Astrocyte of the cerebellum (primary cell): Measurements from ENCODE around the gene GPC4.

ENCODE experiments used
- DNase-seq: peaks from one replicate; pipeline ENCODE4 v3.0.0-alpha.2; 2011; ENCODE audit warnings: low read depth
- H3K4me3 ChIP-seq: 2 replicates; pipeline ENCODE4 v1.5.1; 2011; ENCODE audit warnings: mild to moderate bottlenecking, low read depth, low read length, moderate library complexity
- CTCF ChIP-seq: IDR thresholded peaks from 2 replicates; pipeline ENCODE4 v1.5.1; 2012; ENCODE audit warnings: low read length, low read depth, moderate library complexity, mild to moderate bottlenecking; ENCODE audit errors: missing control alignments
- in situ Hi-C: cut with HindIII; loops from 2 replicates; pipeline ENCODE4 v1.10.0; 2017; ENCODE audit warnings: low sequenced_read_pairs

GPC4 gene

GRCh38 chrX:133321451-133321850 lies 93.8 kb downstream of the GPC4 start:
- in situ Hi-C loops: no loop called here
- no peak for TF ChIP-seq CTCF
- no peak overlapping the region for H3K4me3 ChIP-seq
- DNase-seq: no peak

- TF ChIP-seq CTCF: no peak
- H3K4me3 ChIP-seq: no peak overlapping the region
- in situ Hi-C loops: no loop called here
- no peak for DNase-seq
These were observed 101.0 kb downstream of the GPC4 start for GRCh38 chrX:133314281-133314680.

GRCh38 chrX:133308499-133308897 lies 106.8 kb downstream of the GPC4 start:
- TF ChIP-seq CTCF: no peak
- H3K4me3 ChIP-seq: no peak overlapping the region
- in situ Hi-C loops: no loop called here

GRCh38 chrX:133307637-133308498 lies 107.4 kb downstream of the GPC4 start:
- TF ChIP-seq CTCF: no peak

More at GRCh38 chrX:133308499-133308897, 106.8 kb downstream of the GPC4 start:
- DNase-seq: no peak

GRCh38 chrX:133307094-133307493 lies 108.2 kb downstream of the GPC4 start:
- TF ChIP-seq CTCF: no peak
- no peak overlapping the region for H3K4me3 ChIP-seq
- DNase-seq: no peak
- in situ Hi-C loops: no loop called here

More at GRCh38 chrX:133307637-133308498, 107.4 kb downstream of the GPC4 start:
- DNase-seq: no peak
- no peak overlapping the region for H3K4me3 ChIP-seq
- in situ Hi-C loops: no loop called here

GRCh38 chrX:133306316-133306715 lies 109.0 kb downstream of the GPC4 start:
- no peak for DNase-seq
- no peak overlapping the region for H3K4me3 ChIP-seq
- in situ Hi-C loops: no loop called here
- no peak for TF ChIP-seq CTCF
